Measurements from ENCODE around the gene RPP40.

DNA sequence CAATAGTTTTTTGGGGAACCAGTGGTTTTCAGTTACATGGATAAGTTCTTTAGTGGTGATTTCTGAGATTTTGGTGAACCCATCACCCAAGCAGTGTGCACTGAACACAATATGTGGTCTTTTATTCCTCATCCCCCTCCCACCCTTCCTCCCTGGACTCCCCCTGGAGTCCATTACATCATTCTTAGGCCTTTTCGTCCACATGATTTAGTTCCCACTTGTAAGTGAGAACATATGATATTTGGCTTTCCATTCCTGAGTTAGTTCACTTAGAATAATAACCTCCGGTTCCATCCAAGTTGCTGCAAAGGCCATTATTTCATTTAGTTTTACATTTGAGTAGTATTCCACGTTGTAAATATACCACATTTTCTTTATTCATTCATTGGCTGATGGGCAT is 28.3 kb downstream of the RPP40 start:
- TF ChIP-seq, protein P1, sequence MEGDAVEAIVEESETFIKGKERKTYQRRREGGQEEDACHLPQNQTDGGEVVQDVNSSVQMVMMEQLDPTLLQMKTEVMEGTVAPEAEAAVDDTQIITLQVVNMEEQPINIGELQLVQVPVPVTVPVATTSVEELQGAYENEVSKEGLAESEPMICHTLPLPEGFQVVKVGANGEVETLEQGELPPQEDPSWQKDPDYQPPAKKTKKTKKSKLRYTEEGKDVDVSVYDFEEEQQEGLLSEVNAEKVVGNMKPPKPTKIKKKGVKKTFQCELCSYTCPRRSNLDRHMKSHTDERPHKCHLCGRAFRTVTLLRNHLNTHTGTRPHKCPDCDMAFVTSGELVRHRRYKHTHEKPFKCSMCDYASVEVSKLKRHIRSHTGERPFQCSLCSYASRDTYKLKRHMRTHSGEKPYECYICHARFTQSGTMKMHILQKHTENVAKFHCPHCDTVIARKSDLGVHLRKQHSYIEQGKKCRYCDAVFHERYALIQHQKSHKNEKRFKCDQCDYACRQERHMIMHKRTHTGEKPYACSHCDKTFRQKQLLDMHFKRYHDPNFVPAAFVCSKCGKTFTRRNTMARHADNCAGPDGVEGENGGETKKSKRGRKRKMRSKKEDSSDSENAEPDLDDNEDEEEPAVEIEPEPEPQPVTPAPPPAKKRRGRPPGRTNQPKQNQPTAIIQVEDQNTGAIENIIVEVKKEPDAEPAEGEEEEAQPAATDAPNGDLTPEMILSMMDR (IDR thresholded peaks at IDR 0.05) = no peak
- TF ChIP-seq POLR2AphosphoS5 (IDR thresholded peaks at IDR 0.05) = no peak
- no peak for TF ChIP-seq POLR2A (IDR thresholded peaks at IDR 0.05)
- no peak for TF ChIP-seq EP300 (IDR thresholded peaks at IDR 0.05)
